ENCODE results near the gene NABP2.
"Not testable (repeated sequence)": the region's sequence is repeated elsewhere in the genome, so short reads cannot be mapped to it uniquely, and the experiment has no call there.

The NABP2 gene

GRCh38 chr12:56261503-56262232, 37.5 kb downstream of the NABP2 start:
- peak; percentile 62 for ATAC-seq
- TF ChIP-seq ZNF8 (CRISPR knock-in tag; IDR thresholded peaks at IDR 0.05) = no peak

DNA sequence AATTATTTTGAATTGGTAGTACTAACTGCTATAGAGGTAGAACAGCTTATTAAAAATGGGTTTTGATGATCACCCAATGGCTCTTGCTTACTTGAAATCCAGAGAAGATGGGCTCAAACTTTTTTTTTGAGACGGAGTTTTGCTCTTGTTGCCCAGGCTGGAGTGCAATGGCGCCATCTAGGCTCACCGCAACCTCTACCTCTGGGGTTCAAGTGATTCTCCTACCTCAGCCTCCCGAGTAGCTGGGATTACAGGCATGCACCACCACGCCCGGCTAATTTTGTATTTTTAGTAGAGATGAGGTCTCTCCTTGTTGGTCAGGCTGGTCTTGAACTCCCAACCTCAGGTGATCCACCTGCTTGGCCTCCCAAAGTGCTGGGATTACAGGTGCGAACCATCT, 38.8 kb downstream of the NABP2 start:
- ATAC-seq = not testable (repeated sequence)

GRCh38 chr12:56266068-56266692, 42.0 kb downstream of the NABP2 start:
- ATAC-seq = not testable (repeated sequence)

- TF ChIP-seq RARB (CRISPR knock-in tag; IDR thresholded peaks at IDR 0.05) (no peak), ZFP3 (CRISPR knock-in tag; IDR thresholded peaks at IDR 0.05) (0 out of 2 replicates have a peak, but pooled peaks have one; percentile 25), SNAI2 (CRISPR knock-in tag; IDR thresholded peaks at IDR 0.05) (no peak), ZC3H10 (CRISPR knock-in tag; IDR thresholded peaks at IDR 0.05) (no peak), ARNTL (CRISPR knock-in tag; IDR thresholded peaks at IDR 0.05; ENCODE audit: borderline replicate concordance, low read depth) (no peak)
- peak; percentile 93 for ATAC-seq
These were observed 42.7 kb downstream of the NABP2 start, which contains the start of gene COQ10A for GRCh38 chr12:56266693-56267442. COQ10A (plus strand) TSS chr12:56266942; CDS start chr12:56267119, 177 bp downstream.

DNA sequence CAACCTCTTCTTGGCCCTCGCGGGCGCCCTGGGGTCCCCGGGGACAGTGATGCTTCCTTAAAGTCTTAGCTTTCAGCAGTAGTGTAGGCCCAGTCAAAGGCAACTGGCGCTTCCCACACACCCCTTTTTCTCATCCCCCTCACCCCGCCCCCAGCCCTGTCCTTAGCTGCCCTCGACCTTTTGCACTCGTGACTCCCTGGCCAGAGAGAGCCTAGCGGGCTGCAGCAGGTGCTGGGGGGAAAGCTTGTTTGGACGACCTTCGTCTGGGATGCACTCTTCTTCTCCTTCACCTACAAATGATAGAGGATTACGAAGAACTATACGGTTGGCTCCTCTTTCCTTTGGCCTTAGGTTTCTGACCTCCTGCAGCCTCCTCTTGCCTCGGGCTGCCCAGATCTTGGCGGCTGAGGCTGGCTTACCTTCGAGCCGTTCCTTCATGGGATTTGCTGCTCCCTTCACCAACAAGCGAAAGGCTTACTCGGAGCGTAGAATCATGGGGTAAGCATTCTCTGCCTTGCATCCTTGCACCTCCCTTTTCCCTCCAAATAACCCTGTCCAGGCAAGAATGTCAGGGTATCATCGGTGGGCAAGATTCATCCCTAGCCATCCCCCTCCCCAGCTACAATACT, 43.4 kb downstream of the NABP2 start:
- ATAC-seq = no peak; the same call in 1 of the 3 replicates
- TF ChIP-seq POU6F1 (CRISPR knock-in tag; IDR thresholded peaks at IDR 0.05; ENCODE audit: borderline replicate concordance, low read depth) (no peak), BACH2 (CRISPR knock-in tag; IDR thresholded peaks at IDR 0.05; ENCODE audit: borderline replicate concordance) (no peak), ZFP30 (CRISPR knock-in tag; IDR thresholded peaks at IDR 0.05) (no peak), OSR1 (CRISPR knock-in tag; IDR thresholded peaks at IDR 0.05) (no peak), ISL1 (CRISPR knock-in tag; IDR thresholded peaks at IDR 0.05) (no peak), RARB (CRISPR knock-in tag; IDR thresholded peaks at IDR 0.05) (no peak), SNAI2 (CRISPR knock-in tag; IDR thresholded peaks at IDR 0.05) (no peak), PPARA (CRISPR knock-in tag; IDR thresholded peaks at IDR 0.05; ENCODE audit: borderline replicate concordance) (no peak), TOX (CRISPR knock-in tag; IDR thresholded peaks at IDR 0.05; ENCODE audit: borderline replicate concordance) (no peak), ZNF565 (CRISPR knock-in tag; conservative IDR thresholded peaks at IDR 0.05; ENCODE audit: low read depth) (no peak), CSDC2 (CRISPR knock-in tag; IDR thresholded peaks at IDR 0.05) (no peak)
- TF ChIP-seq, protein P1, sequence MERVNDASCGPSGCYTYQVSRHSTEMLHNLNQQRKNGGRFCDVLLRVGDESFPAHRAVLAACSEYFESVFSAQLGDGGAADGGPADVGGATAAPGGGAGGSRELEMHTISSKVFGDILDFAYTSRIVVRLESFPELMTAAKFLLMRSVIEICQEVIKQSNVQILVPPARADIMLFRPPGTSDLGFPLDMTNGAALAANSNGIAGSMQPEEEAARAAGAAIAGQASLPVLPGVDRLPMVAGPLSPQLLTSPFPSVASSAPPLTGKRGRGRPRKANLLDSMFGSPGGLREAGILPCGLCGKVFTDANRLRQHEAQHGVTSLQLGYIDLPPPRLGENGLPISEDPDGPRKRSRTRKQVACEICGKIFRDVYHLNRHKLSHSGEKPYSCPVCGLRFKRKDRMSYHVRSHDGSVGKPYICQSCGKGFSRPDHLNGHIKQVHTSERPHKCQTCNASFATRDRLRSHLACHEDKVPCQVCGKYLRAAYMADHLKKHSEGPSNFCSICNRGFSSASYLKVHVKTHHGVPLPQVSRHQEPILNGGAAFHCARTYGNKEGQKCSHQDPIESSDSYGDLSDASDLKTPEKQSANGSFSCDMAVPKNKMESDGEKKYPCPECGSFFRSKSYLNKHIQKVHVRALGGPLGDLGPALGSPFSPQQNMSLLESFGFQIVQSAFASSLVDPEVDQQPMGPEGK (CRISPR knock-in tag; IDR thresholded peaks at IDR 0.05; ENCODE audit: borderline replicate concordance) = no peak
- TF ChIP-seq, protein P2, sequence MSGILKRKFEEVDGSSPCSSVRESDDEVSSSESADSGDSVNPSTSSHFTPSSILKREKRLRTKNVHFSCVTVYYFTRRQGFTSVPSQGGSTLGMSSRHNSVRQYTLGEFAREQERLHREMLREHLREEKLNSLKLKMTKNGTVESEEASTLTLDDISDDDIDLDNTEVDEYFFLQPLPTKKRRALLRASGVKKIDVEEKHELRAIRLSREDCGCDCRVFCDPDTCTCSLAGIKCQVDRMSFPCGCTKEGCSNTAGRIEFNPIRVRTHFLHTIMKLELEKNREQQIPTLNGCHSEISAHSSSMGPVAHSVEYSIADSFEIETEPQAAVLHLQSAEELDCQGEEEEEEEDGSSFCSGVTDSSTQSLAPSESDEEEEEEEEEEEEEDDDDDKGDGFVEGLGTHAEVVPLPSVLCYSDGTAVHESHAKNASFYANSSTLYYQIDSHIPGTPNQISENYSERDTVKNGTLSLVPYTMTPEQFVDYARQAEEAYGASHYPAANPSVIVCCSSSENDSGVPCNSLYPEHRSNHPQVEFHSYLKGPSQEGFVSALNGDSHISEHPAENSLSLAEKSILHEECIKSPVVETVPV (CRISPR knock-in tag; IDR thresholded peaks at IDR 0.05) = no peak
- TF ChIP-seq, protein P3, sequence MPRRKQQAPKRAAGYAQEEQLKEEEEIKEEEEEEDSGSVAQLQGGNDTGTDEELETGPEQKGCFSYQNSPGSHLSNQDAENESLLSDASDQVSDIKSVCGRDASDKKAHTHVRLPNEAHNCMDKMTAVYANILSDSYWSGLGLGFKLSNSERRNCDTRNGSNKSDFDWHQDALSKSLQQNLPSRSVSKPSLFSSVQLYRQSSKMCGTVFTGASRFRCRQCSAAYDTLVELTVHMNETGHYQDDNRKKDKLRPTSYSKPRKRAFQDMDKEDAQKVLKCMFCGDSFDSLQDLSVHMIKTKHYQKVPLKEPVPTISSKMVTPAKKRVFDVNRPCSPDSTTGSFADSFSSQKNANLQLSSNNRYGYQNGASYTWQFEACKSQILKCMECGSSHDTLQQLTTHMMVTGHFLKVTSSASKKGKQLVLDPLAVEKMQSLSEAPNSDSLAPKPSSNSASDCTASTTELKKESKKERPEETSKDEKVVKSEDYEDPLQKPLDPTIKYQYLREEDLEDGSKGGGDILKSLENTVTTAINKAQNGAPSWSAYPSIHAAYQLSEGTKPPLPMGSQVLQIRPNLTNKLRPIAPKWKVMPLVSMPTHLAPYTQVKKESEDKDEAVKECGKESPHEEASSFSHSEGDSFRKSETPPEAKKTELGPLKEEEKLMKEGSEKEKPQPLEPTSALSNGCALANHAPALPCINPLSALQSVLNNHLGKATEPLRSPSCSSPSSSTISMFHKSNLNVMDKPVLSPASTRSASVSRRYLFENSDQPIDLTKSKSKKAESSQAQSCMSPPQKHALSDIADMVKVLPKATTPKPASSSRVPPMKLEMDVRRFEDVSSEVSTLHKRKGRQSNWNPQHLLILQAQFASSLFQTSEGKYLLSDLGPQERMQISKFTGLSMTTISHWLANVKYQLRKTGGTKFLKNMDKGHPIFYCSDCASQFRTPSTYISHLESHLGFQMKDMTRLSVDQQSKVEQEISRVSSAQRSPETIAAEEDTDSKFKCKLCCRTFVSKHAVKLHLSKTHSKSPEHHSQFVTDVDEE (CRISPR knock-in tag; IDR thresholded peaks at IDR 0.05) = no peak
